Measurements from ENCODE around the gene SETMAR. TPM values are rescaled to one million over a fixed set of nuclear protein-coding genes. Genes with fewer than 3 reads are reported as not detected.
A peak's percentile ranks its signal among the peaks of the same experiment; 100 is the strongest.

SETMAR gene
- total RNA-seq, 1 donor from 2014 or later: 40.0 TPM

DNA sequence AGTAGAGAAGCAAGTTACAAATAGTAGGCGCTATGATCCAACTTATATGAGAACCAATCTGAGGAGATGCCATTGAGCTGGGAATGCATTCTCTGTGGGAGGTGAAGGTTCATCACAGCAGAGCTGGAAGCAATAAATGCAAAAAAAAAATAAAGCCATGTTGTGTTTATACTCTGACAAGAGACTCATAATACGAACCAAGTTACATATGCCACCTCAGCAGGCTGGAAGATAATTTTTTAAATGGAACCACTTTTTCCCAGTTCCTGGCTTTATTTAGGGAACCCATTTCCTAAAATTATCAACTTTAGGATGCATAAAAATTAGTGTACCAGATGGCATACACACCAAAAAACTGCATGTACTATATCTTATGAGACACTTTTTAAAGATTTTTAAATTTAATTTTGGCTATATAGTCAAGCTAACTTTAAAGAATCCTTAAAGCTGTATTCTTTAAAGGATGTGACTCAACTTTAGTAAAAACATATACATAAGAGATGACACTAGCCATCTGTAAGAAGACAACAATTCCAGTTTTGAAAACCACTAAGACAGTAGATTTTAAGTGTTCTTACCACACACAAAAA lies 23.6 kb upstream of the SETMAR start:
- no peaks in the 10 kb centered on the region for H3K36me3 ChIP-seq
- intact Hi-C loops (cut with DNase I): no loop called here
- no peak for TF ChIP-seq POLR2AphosphoS5 (IDR thresholded peaks at IDR 0.05; ENCODE audit: insufficient read depth in 1 of 2, low read depth in 1 of 2)
- TF ChIP-seq POLR2A (IDR thresholded peaks at IDR 0.05): no peak
- TF ChIP-seq, protein P1, sequence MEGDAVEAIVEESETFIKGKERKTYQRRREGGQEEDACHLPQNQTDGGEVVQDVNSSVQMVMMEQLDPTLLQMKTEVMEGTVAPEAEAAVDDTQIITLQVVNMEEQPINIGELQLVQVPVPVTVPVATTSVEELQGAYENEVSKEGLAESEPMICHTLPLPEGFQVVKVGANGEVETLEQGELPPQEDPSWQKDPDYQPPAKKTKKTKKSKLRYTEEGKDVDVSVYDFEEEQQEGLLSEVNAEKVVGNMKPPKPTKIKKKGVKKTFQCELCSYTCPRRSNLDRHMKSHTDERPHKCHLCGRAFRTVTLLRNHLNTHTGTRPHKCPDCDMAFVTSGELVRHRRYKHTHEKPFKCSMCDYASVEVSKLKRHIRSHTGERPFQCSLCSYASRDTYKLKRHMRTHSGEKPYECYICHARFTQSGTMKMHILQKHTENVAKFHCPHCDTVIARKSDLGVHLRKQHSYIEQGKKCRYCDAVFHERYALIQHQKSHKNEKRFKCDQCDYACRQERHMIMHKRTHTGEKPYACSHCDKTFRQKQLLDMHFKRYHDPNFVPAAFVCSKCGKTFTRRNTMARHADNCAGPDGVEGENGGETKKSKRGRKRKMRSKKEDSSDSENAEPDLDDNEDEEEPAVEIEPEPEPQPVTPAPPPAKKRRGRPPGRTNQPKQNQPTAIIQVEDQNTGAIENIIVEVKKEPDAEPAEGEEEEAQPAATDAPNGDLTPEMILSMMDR (IDR thresholded peaks at IDR 0.05): no peak
- H3K27ac ChIP-seq: no peak overlapping the region
- no peaks in the 10 kb centered on the region for H3K27me3 ChIP-seq
- no peaks in the 10 kb centered on the region for H3K9me3 ChIP-seq
- no peaks in the 10 kb centered on the region for H3K4me1 ChIP-seq
- DNase-seq (ENCODE audit: extremely low spot score in 2 of 2): no peak
- no peak overlapping the region for H3K4me3 ChIP-seq

GRCh38 chr3:4281991-4282390 lies 21.2 kb upstream of the SETMAR start:
- H3K9me3 ChIP-seq: no peaks in the 10 kb centered on the region
- TF ChIP-seq POLR2A (IDR thresholded peaks at IDR 0.05) (no peak), POLR2AphosphoS5 (IDR thresholded peaks at IDR 0.05; ENCODE audit: insufficient read depth in 1 of 2, low read depth in 1 of 2) (no peak)
- TF ChIP-seq, protein P1 (IDR thresholded peaks at IDR 0.05): no peak
- DNase-seq (ENCODE audit: extremely low spot score in 2 of 2): no peak
- H3K27ac ChIP-seq: no peak overlapping the region
- no peak overlapping the region for H3K4me3 ChIP-seq
- intact Hi-C loops (cut with DNase I): no loop called here
- H3K36me3 ChIP-seq: no peaks in the 10 kb centered on the region
- no peaks in the 10 kb centered on the region for H3K27me3 ChIP-seq
- no peaks in the 10 kb centered on the region for H3K4me1 ChIP-seq

DNA sequence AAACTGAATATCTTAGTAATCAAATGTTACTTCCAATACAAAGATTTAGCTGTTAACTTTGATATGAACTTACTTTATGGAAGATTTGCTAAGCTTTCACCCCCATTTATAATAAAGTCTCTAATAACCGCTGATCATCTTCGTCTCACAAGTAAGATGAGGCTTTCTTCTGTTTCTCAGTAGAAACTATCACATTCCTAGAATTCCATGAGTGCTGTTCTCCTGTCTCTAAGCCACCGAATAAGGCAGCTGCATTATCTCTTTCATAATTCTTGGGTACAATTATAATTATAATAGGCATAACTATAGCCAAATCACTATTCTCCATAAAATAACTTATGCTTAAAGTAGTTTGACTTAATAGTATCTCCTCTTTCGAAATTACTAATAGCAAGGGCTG lies 18.3 kb upstream of the SETMAR start:
- no peaks in the 10 kb centered on the region for H3K36me3 ChIP-seq
- TF ChIP-seq, protein P1 (IDR thresholded peaks at IDR 0.05): no peak
- TF ChIP-seq POLR2AphosphoS5 (IDR thresholded peaks at IDR 0.05; ENCODE audit: insufficient read depth in 1 of 2, low read depth in 1 of 2) (no peak), POLR2A (IDR thresholded peaks at IDR 0.05) (no peak)
- H3K27ac ChIP-seq: no peak overlapping the region
- H3K4me1 ChIP-seq: no peaks in the 10 kb centered on the region
- DNase-seq (ENCODE audit: extremely low spot score in 2 of 2): no peak
- no peaks in the 10 kb centered on the region for H3K27me3 ChIP-seq
- H3K4me3 ChIP-seq: no peak overlapping the region
- intact Hi-C loops (cut with DNase I): no loop called here
- no peaks in the 10 kb centered on the region for H3K9me3 ChIP-seq

DNA sequence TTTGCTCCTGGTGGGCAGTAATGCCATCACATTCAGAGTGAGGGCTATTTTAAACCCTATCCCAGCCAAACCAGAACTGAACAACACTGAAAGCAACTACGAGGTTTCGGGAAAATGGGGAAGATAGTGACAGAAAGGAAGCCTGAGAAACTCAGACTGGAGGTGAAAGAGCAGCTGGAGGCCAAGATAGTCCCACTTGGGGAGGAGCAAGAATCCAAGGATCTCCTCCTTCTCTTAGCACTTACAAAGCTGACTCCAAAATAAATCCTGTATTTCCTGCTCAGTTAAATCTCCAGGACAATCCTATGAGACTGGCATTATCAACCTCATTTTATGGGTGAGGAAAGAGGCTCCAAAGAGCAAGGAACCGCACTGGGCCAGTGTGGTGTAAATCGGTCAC lies 14.1 kb upstream of the SETMAR start:
- no peaks in the 10 kb centered on the region for H3K36me3 ChIP-seq
- H3K4me1 ChIP-seq: no peaks in the 10 kb centered on the region
- intact Hi-C loops (cut with DNase I): no loop called here
- no peaks in the 10 kb centered on the region for H3K27me3 ChIP-seq
- DNase-seq (ENCODE audit: extremely low spot score in 2 of 2): no peak
- H3K27ac ChIP-seq: no peak overlapping the region
- no peak overlapping the region for H3K4me3 ChIP-seq
- no peaks in the 10 kb centered on the region for H3K9me3 ChIP-seq
- TF ChIP-seq POLR2AphosphoS5 (IDR thresholded peaks at IDR 0.05; ENCODE audit: insufficient read depth in 1 of 2, low read depth in 1 of 2): no peak
- TF ChIP-seq, protein P1 (IDR thresholded peaks at IDR 0.05): no peak
- no peak for TF ChIP-seq POLR2A (IDR thresholded peaks at IDR 0.05)

DNA sequence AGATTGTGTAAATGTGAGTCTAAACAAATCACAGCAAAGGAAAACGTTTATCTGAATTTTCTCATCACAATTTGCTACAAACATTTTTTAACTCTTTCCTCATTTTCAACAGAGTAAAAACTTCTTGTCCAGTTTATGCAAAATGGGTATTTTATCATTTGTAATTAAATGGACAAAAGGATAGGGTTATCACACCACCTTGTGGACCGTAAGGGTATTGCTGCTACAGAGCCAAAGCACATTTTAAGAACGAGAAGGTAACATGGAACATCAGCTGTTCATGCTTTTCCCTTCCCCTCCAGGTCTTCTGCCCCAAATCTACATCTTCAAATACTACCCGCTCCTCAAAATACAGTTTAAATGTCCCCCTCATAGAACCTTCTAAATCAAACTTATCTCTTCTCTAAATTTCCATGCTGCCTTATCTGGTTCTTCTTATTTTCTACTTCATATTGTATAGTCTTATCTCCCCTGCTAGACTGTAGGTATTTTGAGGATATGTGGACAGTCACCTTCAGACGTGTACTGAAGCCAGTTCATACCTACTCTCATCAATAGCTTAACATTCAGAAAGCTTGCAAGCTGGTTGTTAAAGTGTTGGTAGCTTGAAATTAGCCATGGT lies 12.8 kb upstream of the SETMAR start:
- Histone ChIP-seq H3K4me3 (no peak overlapping the region), H3K9me3 (no peaks in the 10 kb centered on the region), H3K27me3 (no peaks in the 10 kb centered on the region), H3K36me3 (no peaks in the 10 kb centered on the region), H3K4me1 (no peaks in the 10 kb centered on the region), H3K27ac (no peak overlapping the region)
- no peak for DNase-seq (ENCODE audit: extremely low spot score in 2 of 2)
- TF ChIP-seq POLR2AphosphoS5 (IDR thresholded peaks at IDR 0.05; ENCODE audit: insufficient read depth in 1 of 2, low read depth in 1 of 2) (no peak), POLR2A (IDR thresholded peaks at IDR 0.05) (no peak)
- TF ChIP-seq, protein P1 (IDR thresholded peaks at IDR 0.05): peak; percentile 76 to 90 (median 87)
- intact Hi-C loops (cut with DNase I): loop anchor here (10.0 kb wide), 1 partner anchor 1096 kb away; no protein-coding TSS in a partner anchor
